Measurements from ENCODE around the gene USP46.

Gene USP46

GRCh38 chr4:52568351-52568750 lies 90.8 kb downstream of the USP46 start:
- no peak for DNase-seq

GRCh38 chr4:52566136-52567031 lies 92.7 kb downstream of the USP46 start:
- DNase-seq, result no peak

- no peak for DNase-seq
Measured at GRCh38 chr4:52560844-52561280, 98.2 kb downstream of the USP46 start.

- DNase-seq, result no peak
Measured at GRCh38 chr4:52555356-52555716, 103.8 kb downstream of the USP46 start.

- DNase-seq, result no peak
Measured at GRCh38 chr4:52554612-52555355, 104.3 kb downstream of the USP46 start.

GRCh38 chr4:52552778-52553177 lies 106.3 kb downstream of the USP46 start:
- DNase-seq, result no peak

- no peak for DNase-seq
Measured at GRCh38 chr4:52551487-52551886, 107.6 kb downstream of the USP46 start.

GRCh38 chr4:52550186-52550585 lies 108.9 kb downstream of the USP46 start:
- DNase-seq, result no peak

GRCh38 chr4:52548818-52549570 lies 110.1 kb downstream of the USP46 start:
- no peak for DNase-seq

GRCh38 chr4:52546449-52546848 lies 112.7 kb downstream of the USP46 start:
- no peak for DNase-seq

GRCh38 chr4:52545099-52546069 lies 113.7 kb downstream of the USP46 start:
- DNase-seq, result no peak
